Right ventricle myocardium inferior (tissue), 1 donor: ENCODE results near the gene FOXN1. TPM values are rescaled to one million over a fixed set of nuclear protein-coding genes. Genes with fewer than 3 reads are reported as not detected.

Experiments
- ATAC-seq: fragments of 200-7000 bp; cut with Tn5 transposase; one replicate; pipeline ENCODE4 v1.9.1; 2020; ENCODE audit warnings: mild to moderate bottlenecking, moderate library complexity
- DNase-seq: peaks from one replicate; pipeline ENCODE4 v3.0.0; 2021; ENCODE audit errors: missing footprints
- intact Hi-C: fragments of 100-400 bp; cut with DNase I; formaldehyde crosslinking; loops from one replicate; pipeline ENCODE4 v1.11.0; 2022
- total RNA-seq: library from RNA; stranded (reverse); fragmentation: NEBNext Ultra II Directional; extraction: Animal tissue kit (Norgen Biotek cat#: 25700); gene quantifications from one replicate; pipeline ENCODE4 v1.2.1, GENCODE V29; 2021
- donor health status: DM: no; HTN: yes; CAD: no; lungs with severe emphysema.

FOXN1 gene
- total RNA-seq, 1 donor from 2014 or later: not detected

- intact Hi-C loops: no loop called here
- ATAC-seq (no peak), DNase-seq (no peak)
These were observed 27.1 kb downstream of the FOXN1 start for GRCh38 chr17:28533091-28533807.

GRCh38 chr17:28534740-28535375 is 28.7 kb downstream of the FOXN1 start:
- DNase-seq (no peak), ATAC-seq (no peak)
- intact Hi-C loops: loop anchor here (5.0 kb wide), 1 partner anchor 43 kb away; no protein-coding TSS in a partner anchor

GRCh38 chr17:28536532-28537218 is 30.5 kb downstream of the FOXN1 start:
- intact Hi-C loops: loop anchor here (5.0 kb wide), 1 partner anchor 44 kb away; no protein-coding TSS in a partner anchor
- no peak for ATAC-seq

GRCh38 chr17:28537219-28537610 is 31.1 kb downstream of the FOXN1 start:
- ATAC-seq (no peak), DNase-seq (no peak)
- intact Hi-C loops: loop anchor here (5.0 kb wide), 1 partner anchor 45 kb away; no protein-coding TSS in a partner anchor

More at GRCh38 chr17:28536532-28537218, 30.5 kb downstream of the FOXN1 start:
- DNase-seq: no peak

- intact Hi-C loops: loop anchor here (5.0 kb wide), 1 partner anchor 46 kb away; no protein-coding TSS in a partner anchor
- ATAC-seq: no peak
- DNase-seq: no peak
These were observed 32.2 kb downstream of the FOXN1 start for GRCh38 chr17:28538296-28538895.

- ATAC-seq (no peak), DNase-seq (no peak)
- intact Hi-C loops: no loop called here
These were observed 34.1 kb downstream of the FOXN1 start for GRCh38 chr17:28540231-28540630.

GRCh38 chr17:28541439-28541838 is 35.3 kb downstream of the FOXN1 start:
- DNase-seq: no peak
- no peak for ATAC-seq
- intact Hi-C loops: no loop called here

- DNase-seq (no peak), ATAC-seq (no peak)
- intact Hi-C loops: no loop called here
These were observed 38.4 kb downstream of the FOXN1 start for GRCh38 chr17:28544402-28545140.

- peak; percentile 6 for DNase-seq
- ATAC-seq: no peak
- intact Hi-C loops: no loop called here
These were observed 39.0 kb downstream of the FOXN1 start for GRCh38 chr17:28545141-28545503.

- DNase-seq: no peak
- intact Hi-C loops: no loop called here
- ATAC-seq: no peak
These were observed 39.8 kb downstream of the FOXN1 start for GRCh38 chr17:28545787-28546415.

GRCh38 chr17:28547096-28547622 is 41.0 kb downstream of the FOXN1 start:
- DNase-seq (peak; percentile 40), ATAC-seq (no peak)
- intact Hi-C loops: no loop called here

- intact Hi-C loops: loop anchor here (2.0 kb wide), 1 partner anchor 65 kb away; no protein-coding TSS in a partner anchor
- ATAC-seq: peak; percentile 62
- DNase-seq: peak; percentile 87
These were observed 41.7 kb downstream of the FOXN1 start for GRCh38 chr17:28547623-28548416.

- intact Hi-C loops: loop anchor here (2.0 kb wide), 1 partner anchor 64 kb away; no protein-coding TSS in a partner anchor
- DNase-seq (peak; percentile 40), ATAC-seq (no peak)
These were observed 42.4 kb downstream of the FOXN1 start for GRCh38 chr17:28548417-28549130.

GRCh38 chr17:28549236-28550132 is 43.3 kb downstream of the FOXN1 start:
- peak; percentile 14 for DNase-seq

GRCh38 chr17:28550858-28551257 is 44.7 kb downstream of the FOXN1 start:
- intact Hi-C loops: loop anchor here (5.0 kb wide), 1 partner anchor 46 kb away; the partner anchor contains the start of gene SPAG5
- ATAC-seq (no peak), DNase-seq (peak; percentile 32)

More at GRCh38 chr17:28549236-28550132, 43.3 kb downstream of the FOXN1 start:
- no peak for ATAC-seq
- intact Hi-C loops: loop anchor here (2.0 to 5.0 kb wide), 2 partner anchors 48 to 63 kb away; partner anchors contain the start of gene SPAG5
